ENCODE results near the gene KCTD12.

The KCTD12 gene

GRCh38 chr13:76886005-76886291 is 257 bp downstream of the KCTD12 start:
- no peak for DNase-seq

GRCh38 chr13:76885203-76886004 is 801 bp downstream of the KCTD12 start:
- DNase-seq, result peak; percentile 19

- DNase-seq, result no peak
Measured at GRCh38 chr13:76884907-76885202, 1.4 kb downstream of the KCTD12 start.

- no peak for DNase-seq
Measured at GRCh38 chr13:76884186-76884906, 1.9 kb downstream of the KCTD12 start.

- no peak for DNase-seq
Measured at GRCh38 chr13:76883236-76883635, 3.0 kb downstream of the KCTD12 start.

GRCh38 chr13:76882431-76882830 is 3.8 kb downstream of the KCTD12 start:
- DNase-seq, result no peak

- no peak for DNase-seq
Measured at GRCh38 chr13:76879883-76880270, 6.3 kb downstream of the KCTD12 start.

- DNase-seq, result no peak
Measured at GRCh38 chr13:76879203-76879882, 6.9 kb downstream of the KCTD12 start.

- no peak for DNase-seq
Measured at GRCh38 chr13:76878043-76878442, 8.2 kb downstream of the KCTD12 start.

- DNase-seq, result no peak
Measured at GRCh38 chr13:76875271-76875815, 10.9 kb downstream of the KCTD12 start.

GRCh38 chr13:76874479-76874878 is 11.7 kb downstream of the KCTD12 start:
- no peak for DNase-seq

GRCh38 chr13:76873445-76873844 is 12.8 kb downstream of the KCTD12 start:
- no peak for DNase-seq

- no peak for DNase-seq
Measured at GRCh38 chr13:76872675-76873074, 13.5 kb downstream of the KCTD12 start.

- DNase-seq, result no peak
Measured at GRCh38 chr13:76871432-76871831, 14.8 kb downstream of the KCTD12 start.

GRCh38 chr13:76868371-76868770 is 17.8 kb downstream of the KCTD12 start:
- DNase-seq, result no peak

- no peak for DNase-seq
Measured at GRCh38 chr13:76865996-76866503, 20.2 kb downstream of the KCTD12 start.

GRCh38 chr13:76865109-76865508 is 21.1 kb downstream of the KCTD12 start:
- no peak for DNase-seq

- DNase-seq, result no peak
Measured at GRCh38 chr13:76864259-76864658, 21.9 kb downstream of the KCTD12 start.

- DNase-seq, result no peak
Measured at GRCh38 chr13:76863022-76863421, 23.2 kb downstream of the KCTD12 start.

- no peak for DNase-seq
Measured at GRCh38 chr13:76861859-76862258, 24.3 kb downstream of the KCTD12 start.

- no peak for DNase-seq
Measured at GRCh38 chr13:76860706-76861105, 25.5 kb downstream of the KCTD12 start.

- no peak for DNase-seq
Measured at GRCh38 chr13:76854894-76855293, 31.3 kb downstream of the KCTD12 start.

- no peak for DNase-seq
Measured at GRCh38 chr13:76853921-76854608, 32.1 kb downstream of the KCTD12 start.
